HepG2 (cell line): ENCODE measurements around the gene MYLK. TPM values are rescaled to one million over a fixed set of nuclear protein-coding genes. Genes with fewer than 3 reads are reported as not detected.

ENCODE experiments used
- AGO1 ChIP-seq: fragments of 200-400 bp; formaldehyde crosslinking; IDR thresholded peaks from 2 replicates; pipeline ENCODE4 v1.6.1; 2017; ENCODE audit warnings: mild to moderate bottlenecking, low read depth, low read length, moderate library complexity; ENCODE audit not compliant: poor library complexity, severe bottlenecking
- ATM ChIP-seq: fragments of 450-650 bp; IDR thresholded peaks from 2 replicates; pipeline ENCODE4 v1.7.1; 2017; ENCODE audit warnings: mild to moderate bottlenecking, borderline replicate concordance
- BRCA1 ChIP-seq: sonication (generic); formaldehyde crosslinking; IDR thresholded peaks from 2 replicates; pipeline ENCODE4 v1.4.0; 2020; ENCODE audit warnings: missing genetic modification reagents
- HMG20B ChIP-seq: conservative IDR thresholded peaks from 2 replicates; pipeline ENCODE4 v1.6.1; 2016; ENCODE audit warnings: missing genetic modification reagents, missing compliant biosample characterization
- MAFK ChIP-seq, 2 experiments: IDR thresholded peaks in 1 of 2; conservative IDR thresholded peaks in 1 of 2; 2 replicates each; pipeline ENCODE4 v1.6.1; 2011; ENCODE audit warnings: improper control_type of control experiment in 2 of 2, low read length in 2 of 2
- ZNF143 ChIP-seq: sonication (generic); formaldehyde crosslinking; IDR thresholded peaks from 2 replicates; pipeline ENCODE4 v1.4.0; 2020; ENCODE audit warnings: missing genetic modification reagents
- ZNF570 ChIP-seq: sonication (generic); formaldehyde crosslinking; IDR thresholded peaks from 2 replicates; pipeline ENCODE4 v1.4.0; 2020; ENCODE audit warnings: mild to moderate bottlenecking, missing genetic modification reagents, borderline replicate concordance
- ZNF709 ChIP-seq: sonication (generic); formaldehyde crosslinking; IDR thresholded peaks from 2 replicates; pipeline ENCODE4 v1.5.0; 2020; ENCODE audit warnings: mild to moderate bottlenecking, missing genetic modification reagents
- polyA plus RNA-seq, 8 experiments: library from polyadenylated mRNA; depleted of rRNA in 3 of 8; stranded (reverse) in 7 of 8; unstranded in 1 of 8; fragments of >200 nt; fragmentation: Illumina TruSeq in 4 of 8; extraction: Trizol in 4 of 8; gene quantifications; 2 replicates each; pipeline versions ENCODE4 v1.2.1 to v1.2.3, GENCODE V29; 2011 to 2016; ENCODE audit warnings: low read depth in 4 of 8, missing spikeins in 1 of 8, mixed read lengths in 1 of 8; ENCODE audit not compliant: insufficient read depth in 1 of 8
- total RNA-seq, 5 experiments: library from RNA; depleted of rRNA; stranded (reverse); fragments of >200 nt; fragmentation: Illumina TruSeq; extraction: Trizol; gene quantifications; 2 replicates each; pipeline ENCODE4 v1.2.3, GENCODE V29; 2016; ENCODE audit warnings: low read depth in 1 of 5
- TF ChIP-seq, protein P1 (sequence below): sonication (generic); formaldehyde crosslinking; IDR thresholded peaks from 2 replicates; pipeline ENCODE4 v1.5.1; 2020; ENCODE audit warnings: mild to moderate bottlenecking, missing genetic modification reagents, borderline replicate concordance
- TF ChIP-seq, protein P2 (sequence below): sonication (generic); formaldehyde crosslinking; conservative IDR thresholded peaks from 2 replicates; pipeline ENCODE4 v1.5.0; 2020; ENCODE audit warnings: missing genetic modification reagents
- TF ChIP-seq, protein P3 (sequence below): sonication (generic); formaldehyde crosslinking; IDR thresholded peaks from 2 replicates; pipeline ENCODE4 v1.8.0; 2022; ENCODE audit warnings: low read depth, missing genetic modification reagents
- TF ChIP-seq, protein P4 (sequence below): sonication (generic); formaldehyde crosslinking; IDR thresholded peaks from 2 replicates; pipeline ENCODE4 v1.5.0; 2020; ENCODE audit warnings: mild to moderate bottlenecking, missing genetic modification reagents, borderline replicate concordance

The MYLK gene
- total and polyA plus RNA-seq, 2 of the 13 experiments (the other 11 are each of a cell fraction or from before 2014, with no cell fraction given), result 10.6 to 34.9 TPM

DNA sequence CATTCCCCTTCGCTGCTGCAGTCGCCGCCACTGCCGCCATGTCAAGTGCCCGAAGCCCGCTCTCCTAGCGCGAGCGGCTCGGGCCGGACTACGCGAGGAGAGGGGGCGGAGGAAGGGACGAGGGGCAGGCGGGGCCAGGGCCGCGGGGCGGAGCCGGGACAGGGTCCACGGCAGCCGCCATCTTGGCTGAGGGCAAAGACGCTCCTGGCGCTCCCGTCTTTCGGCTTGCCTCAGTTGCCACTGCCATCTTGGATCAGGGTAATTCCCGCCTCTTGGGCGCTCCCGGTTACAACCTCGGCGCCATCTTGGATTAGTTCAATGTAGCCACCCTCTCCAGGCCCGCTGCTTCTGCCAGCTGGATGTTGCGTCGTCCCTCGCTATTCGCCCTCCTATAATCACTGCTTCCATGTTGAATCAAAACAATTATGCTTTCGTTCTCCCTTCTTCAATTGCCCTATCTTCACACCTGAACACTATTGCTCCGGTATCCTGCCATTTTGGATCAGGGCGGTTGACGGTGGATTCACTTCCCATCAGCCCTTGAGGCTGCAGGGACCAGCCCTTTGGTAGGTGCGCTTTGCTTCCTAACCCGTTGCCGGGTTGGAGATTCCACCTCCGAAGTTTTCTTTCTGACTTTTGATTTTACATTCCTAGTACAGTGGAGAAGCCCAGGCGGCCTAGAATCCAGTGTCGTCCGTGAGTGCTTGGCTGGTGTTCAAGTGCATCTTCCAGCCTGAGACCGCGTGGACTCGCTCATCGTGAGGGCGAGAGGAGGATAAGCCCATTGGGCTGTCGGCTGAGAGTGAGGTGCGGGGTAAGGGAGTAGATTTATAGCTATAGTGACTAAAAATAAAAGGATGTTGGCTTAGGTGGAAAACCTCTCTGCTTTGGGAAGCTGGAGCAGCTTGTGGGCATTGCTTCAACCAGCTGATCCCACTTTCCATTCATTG, 298.9 kb downstream of the MYLK start, which contains the start of gene HACD2 (continued):
- TF ChIP-seq, protein P1, sequence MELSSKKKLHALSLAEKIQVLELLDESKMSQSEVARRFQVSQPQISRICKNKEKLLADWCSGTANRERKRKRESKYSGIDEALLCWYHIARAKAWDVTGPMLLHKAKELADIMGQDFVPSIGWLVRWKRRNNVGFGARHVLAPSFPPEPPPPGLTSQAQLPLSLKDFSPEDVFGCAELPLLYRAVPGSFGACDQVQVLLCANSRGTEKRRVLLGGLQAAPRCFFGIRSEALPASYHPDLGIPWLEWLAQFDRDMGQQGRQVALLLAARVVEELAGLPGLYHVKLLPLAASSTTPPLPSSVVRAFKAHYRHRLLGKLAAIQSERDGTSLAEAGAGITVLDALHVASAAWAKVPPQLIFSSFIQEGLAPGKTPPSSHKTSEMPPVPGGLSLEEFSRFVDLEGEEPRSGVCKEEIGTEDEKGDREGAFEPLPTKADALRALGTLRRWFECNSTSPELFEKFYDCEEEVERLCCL, result no peak
- TF ChIP-seq, protein P2, sequence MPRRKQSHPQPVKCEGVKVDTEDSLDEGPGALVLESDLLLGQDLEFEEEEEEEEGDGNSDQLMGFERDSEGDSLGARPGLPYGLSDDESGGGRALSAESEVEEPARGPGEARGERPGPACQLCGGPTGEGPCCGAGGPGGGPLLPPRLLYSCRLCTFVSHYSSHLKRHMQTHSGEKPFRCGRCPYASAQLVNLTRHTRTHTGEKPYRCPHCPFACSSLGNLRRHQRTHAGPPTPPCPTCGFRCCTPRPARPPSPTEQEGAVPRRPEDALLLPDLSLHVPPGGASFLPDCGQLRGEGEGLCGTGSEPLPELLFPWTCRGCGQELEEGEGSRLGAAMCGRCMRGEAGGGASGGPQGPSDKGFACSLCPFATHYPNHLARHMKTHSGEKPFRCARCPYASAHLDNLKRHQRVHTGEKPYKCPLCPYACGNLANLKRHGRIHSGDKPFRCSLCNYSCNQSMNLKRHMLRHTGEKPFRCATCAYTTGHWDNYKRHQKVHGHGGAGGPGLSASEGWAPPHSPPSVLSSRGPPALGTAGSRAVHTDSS (CRISPR knock-in tag), result no peak
- no peak for TF ChIP-seq HMG20B
- TF ChIP-seq ATM, result no peak
- TF ChIP-seq, protein P3, sequence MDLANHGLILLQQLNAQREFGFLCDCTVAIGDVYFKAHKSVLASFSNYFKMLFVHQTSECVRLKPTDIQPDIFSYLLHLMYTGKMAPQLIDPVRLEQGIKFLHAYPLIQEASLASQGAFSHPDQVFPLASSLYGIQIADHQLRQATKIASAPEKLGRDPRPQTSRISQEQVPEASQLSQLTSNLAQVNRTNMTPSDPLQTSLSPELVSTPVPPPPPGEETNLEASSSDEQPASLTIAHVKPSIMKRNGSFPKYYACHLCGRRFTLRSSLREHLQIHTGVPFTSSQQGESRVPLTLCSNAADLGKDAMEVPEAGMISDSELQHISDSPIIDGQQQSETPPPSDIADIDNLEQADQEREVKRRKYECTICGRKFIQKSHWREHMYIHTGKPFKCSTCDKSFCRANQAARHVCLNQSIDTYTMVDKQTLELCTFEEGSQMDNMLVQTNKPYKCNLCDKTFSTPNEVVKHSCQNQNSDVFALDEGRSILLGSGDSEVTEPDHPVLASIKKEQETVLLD (CRISPR knock-in tag), result peak; percentile 65; the same call in 1 of the 2 replicates
- TF ChIP-seq ZNF570 (CRISPR knock-in tag), result no peak
- TF ChIP-seq, protein P4, sequence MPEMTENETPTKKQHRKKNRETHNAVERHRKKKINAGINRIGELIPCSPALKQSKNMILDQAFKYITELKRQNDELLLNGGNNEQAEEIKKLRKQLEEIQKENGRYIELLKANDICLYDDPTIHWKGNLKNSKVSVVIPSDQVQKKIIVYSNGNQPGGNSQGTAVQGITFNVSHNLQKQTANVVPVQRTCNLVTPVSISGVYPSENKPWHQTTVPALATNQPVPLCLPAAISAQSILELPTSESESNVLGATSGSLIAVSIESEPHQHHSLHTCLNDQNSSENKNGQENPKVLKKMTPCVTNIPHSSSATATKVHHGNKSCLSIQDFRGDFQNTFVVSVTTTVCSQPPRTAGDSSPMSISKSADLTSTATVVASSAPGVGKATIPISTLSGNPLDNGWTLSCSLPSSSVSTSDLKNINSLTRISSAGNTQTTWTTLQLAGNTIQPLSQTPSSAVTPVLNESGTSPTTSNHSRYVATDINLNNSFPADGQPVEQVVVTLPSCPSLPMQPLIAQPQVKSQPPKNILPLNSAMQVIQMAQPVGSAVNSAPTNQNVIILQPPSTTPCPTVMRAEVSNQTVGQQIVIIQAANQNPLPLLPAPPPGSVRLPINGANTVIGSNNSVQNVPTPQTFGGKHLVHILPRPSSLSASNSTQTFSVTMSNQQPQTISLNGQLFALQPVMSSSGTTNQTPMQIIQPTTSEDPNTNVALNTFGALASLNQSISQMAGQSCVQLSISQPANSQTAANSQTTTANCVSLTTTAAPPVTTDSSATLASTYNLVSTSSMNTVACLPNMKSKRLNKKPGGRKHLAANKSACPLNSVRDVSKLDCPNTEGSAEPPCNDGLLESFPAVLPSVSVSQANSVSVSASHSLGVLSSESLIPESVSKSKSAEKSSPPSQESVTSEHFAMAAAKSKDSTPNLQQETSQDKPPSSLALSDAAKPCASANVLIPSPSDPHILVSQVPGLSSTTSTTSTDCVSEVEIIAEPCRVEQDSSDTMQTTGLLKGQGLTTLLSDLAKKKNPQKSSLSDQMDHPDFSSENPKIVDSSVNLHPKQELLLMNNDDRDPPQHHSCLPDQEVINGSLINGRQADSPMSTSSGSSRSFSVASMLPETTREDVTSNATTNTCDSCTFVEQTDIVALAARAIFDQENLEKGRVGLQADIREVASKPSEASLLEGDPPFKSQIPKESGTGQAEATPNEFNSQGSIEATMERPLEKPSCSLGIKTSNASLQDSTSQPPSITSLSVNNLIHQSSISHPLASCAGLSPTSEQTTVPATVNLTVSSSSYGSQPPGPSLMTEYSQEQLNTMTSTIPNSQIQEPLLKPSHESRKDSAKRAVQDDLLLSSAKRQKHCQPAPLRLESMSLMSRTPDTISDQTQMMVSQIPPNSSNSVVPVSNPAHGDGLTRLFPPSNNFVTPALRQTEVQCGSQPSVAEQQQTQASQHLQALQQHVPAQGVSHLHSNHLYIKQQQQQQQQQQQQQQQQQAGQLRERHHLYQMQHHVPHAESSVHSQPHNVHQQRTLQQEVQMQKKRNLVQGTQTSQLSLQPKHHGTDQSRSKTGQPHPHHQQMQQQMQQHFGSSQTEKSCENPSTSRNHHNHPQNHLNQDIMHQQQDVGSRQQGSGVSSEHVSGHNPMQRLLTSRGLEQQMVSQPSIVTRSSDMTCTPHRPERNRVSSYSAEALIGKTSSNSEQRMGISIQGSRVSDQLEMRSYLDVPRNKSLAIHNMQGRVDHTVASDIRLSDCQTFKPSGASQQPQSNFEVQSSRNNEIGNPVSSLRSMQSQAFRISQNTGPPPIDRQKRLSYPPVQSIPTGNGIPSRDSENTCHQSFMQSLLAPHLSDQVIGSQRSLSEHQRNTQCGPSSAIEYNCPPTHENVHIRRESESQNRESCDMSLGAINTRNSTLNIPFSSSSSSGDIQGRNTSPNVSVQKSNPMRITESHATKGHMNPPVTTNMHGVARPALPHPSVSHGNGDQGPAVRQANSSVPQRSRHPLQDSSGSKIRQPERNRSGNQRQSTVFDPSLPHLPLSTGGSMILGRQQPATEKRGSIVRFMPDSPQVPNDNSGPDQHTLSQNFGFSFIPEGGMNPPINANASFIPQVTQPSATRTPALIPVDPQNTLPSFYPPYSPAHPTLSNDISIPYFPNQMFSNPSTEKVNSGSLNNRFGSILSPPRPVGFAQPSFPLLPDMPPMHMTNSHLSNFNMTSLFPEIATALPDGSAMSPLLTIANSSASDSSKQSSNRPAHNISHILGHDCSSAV (CRISPR knock-in tag), result no peak
- peak; percentile 92 for TF ChIP-seq ZNF143 (CRISPR knock-in tag)
- TF ChIP-seq BRCA1 (CRISPR knock-in tag), result no peak
- peak; percentile 50 for TF ChIP-seq AGO1
- TF ChIP-seq MAFK (conservative IDR thresholded peaks at IDR 0.05 in 1 of 2, IDR thresholded peaks at IDR 0.05 in 1 of 2; ENCODE audit: low read length in 2 of 2), result no peak
- 0 out of 2 replicates have a peak, but pooled peaks have one; percentile 59 for TF ChIP-seq ZNF709 (CRISPR knock-in tag)
